ENCODE results near the gene FANCF.

- TF ChIP-seq POLR2A (IDR thresholded peaks at IDR 0.05) = no peak
- TF ChIP-seq, protein P1, sequence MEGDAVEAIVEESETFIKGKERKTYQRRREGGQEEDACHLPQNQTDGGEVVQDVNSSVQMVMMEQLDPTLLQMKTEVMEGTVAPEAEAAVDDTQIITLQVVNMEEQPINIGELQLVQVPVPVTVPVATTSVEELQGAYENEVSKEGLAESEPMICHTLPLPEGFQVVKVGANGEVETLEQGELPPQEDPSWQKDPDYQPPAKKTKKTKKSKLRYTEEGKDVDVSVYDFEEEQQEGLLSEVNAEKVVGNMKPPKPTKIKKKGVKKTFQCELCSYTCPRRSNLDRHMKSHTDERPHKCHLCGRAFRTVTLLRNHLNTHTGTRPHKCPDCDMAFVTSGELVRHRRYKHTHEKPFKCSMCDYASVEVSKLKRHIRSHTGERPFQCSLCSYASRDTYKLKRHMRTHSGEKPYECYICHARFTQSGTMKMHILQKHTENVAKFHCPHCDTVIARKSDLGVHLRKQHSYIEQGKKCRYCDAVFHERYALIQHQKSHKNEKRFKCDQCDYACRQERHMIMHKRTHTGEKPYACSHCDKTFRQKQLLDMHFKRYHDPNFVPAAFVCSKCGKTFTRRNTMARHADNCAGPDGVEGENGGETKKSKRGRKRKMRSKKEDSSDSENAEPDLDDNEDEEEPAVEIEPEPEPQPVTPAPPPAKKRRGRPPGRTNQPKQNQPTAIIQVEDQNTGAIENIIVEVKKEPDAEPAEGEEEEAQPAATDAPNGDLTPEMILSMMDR (IDR thresholded peaks at IDR 0.05) = no peak
Observed at GRCh38 chr11:22581354-22582150, 44.1 kb downstream of the FANCF start.

All from testis (tissue), 2 donors.